Measurements from ENCODE around the gene CCDC92.

Gene CCDC92

DNA sequence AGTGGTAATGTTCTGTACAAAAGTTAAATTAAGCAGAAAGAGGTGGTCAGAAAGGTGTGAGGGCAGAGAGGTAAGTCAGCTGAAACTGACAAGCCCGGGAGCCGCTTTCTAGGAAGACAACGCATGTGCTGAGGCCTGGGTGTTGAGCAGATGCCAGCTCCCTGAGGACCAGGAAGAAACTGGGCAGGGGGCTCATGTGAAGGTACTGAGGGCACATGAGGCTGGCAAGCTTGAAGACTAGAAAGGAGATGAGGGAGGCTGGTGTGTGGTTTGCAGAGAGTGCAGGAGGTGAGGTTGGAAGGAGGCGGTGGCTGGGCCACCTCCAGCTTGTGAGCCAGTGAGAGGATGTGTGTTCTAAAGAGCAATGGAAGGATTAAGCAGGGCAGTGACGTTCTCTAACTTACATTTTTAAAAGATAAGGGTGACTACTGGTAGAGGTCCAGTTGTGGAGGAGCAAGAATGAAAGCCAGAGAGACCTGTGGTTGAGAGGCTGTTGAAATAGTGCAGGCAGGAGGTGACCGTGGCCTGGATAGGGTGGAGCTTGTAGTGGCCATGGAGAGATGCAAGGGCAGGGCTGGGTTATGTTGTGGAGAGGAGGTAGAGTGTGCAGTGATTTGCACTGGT lies 29.5 kb upstream of the CCDC92 start:
- DNase-seq (ENCODE audit: low read depth), result no peak
- TF ChIP-seq, protein P1, sequence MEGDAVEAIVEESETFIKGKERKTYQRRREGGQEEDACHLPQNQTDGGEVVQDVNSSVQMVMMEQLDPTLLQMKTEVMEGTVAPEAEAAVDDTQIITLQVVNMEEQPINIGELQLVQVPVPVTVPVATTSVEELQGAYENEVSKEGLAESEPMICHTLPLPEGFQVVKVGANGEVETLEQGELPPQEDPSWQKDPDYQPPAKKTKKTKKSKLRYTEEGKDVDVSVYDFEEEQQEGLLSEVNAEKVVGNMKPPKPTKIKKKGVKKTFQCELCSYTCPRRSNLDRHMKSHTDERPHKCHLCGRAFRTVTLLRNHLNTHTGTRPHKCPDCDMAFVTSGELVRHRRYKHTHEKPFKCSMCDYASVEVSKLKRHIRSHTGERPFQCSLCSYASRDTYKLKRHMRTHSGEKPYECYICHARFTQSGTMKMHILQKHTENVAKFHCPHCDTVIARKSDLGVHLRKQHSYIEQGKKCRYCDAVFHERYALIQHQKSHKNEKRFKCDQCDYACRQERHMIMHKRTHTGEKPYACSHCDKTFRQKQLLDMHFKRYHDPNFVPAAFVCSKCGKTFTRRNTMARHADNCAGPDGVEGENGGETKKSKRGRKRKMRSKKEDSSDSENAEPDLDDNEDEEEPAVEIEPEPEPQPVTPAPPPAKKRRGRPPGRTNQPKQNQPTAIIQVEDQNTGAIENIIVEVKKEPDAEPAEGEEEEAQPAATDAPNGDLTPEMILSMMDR (conservative IDR thresholded peaks at IDR 0.05; ENCODE audit: low read depth, low read length), result no peak
- no peak overlapping the region for H3K4me3 ChIP-seq (ENCODE audit: low read length)

DNA sequence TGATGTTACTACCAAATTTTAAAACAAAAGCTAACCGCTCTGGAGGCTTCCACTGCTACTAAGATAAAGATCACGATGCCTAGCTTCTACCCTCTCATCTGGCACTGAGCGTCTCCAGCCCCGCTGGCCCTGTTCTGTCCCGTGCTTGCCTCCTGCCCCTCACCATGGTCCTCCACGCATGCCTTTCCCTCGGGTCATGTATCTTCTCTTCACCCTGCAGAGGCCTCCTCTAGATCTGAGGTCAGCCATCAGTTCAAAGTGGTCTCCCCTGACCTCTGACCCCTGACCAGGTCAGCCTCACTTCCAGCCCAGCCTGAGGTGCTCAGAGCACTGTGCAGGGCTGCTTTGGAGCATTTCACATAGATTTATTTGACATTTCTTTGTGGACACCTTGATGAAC lies 28.7 kb upstream of the CCDC92 start:
- no peak for DNase-seq (ENCODE audit: low read depth)
- H3K4me3 ChIP-seq (ENCODE audit: low read length), result no peak overlapping the region
- TF ChIP-seq, protein P1 (conservative IDR thresholded peaks at IDR 0.05; ENCODE audit: low read depth, low read length), result no peak

DNA sequence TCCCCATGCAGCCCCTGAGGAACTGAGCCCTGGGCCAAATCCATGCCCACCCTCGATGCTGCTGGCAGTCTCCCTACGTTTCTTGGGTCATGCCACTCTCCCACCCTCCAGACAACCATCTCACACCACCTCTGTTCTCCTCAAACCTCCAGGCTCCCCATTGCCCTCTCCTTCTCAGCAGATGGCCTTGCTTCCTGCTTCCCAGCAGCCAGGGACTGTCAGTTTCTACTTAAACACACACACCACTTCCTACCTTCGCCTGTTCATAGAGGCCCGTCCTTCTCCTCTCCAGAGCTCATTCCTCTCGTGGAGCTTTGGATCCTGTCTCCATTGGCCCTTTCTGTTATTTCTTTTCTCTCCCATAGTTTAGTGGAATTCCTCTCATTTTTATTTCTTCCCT lies 27.5 kb upstream of the CCDC92 start:
- TF ChIP-seq, protein P1 (conservative IDR thresholded peaks at IDR 0.05; ENCODE audit: low read depth, low read length), result no peak
- H3K4me3 ChIP-seq (ENCODE audit: low read length), result no peak overlapping the region
- DNase-seq (ENCODE audit: low read depth), result no peak

DNA sequence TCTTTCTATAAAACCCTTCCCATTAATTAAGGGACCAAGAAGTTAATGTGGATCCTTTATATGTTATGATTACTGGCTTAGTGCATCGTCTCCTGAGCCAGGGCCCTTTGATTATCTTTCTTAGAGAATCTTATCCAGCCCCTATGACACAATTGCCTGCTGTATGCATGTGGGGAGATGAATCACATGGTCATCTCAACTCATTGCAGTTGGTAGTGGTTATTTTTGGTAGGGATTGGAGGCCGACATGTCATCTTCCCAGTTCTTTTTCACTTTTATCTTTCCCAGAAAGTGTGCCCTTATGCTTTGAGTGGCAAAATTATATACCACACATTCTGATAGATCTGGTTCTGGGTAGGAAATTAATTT lies 26.3 kb upstream of the CCDC92 start:
- DNase-seq (ENCODE audit: low read depth), result no peak
- TF ChIP-seq, protein P1 (conservative IDR thresholded peaks at IDR 0.05; ENCODE audit: low read depth, low read length), result no peak
- no peak overlapping the region for H3K4me3 ChIP-seq (ENCODE audit: low read length)

DNA sequence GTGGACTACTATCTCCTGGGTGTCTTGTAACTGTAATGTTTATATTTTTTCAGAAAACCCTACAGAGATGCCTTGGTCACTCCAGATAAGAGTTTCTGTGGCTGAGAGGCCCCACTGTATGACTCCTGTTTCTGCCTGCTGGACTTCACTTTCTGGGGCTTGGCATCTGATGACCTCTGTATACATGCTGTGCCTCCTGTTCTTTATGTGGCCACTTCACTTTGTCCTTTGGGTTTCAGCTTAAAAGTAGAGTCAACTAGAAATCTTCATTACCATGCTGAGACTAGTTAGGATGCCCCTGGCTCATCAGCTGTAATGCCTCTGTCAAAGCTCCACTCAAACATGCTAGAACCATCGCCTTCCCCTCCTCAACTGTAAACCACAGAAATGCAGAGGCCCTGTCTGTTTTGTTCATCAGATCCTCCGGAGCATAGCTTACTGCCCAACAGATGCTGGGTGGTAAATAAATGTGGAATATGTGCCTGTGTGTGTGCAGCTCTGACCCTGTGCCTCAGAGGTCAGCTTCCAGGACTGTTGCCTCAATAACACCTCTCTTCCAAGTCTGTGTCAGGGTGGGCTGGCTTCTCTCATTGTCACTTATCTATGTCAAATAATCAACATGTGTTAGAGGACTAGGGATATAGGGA lies 25.8 kb upstream of the CCDC92 start:
- TF ChIP-seq, protein P1 (conservative IDR thresholded peaks at IDR 0.05; ENCODE audit: low read depth, low read length), result no peak
- no peak overlapping the region for H3K4me3 ChIP-seq (ENCODE audit: low read length)
- no peak for DNase-seq (ENCODE audit: low read depth)

DNA sequence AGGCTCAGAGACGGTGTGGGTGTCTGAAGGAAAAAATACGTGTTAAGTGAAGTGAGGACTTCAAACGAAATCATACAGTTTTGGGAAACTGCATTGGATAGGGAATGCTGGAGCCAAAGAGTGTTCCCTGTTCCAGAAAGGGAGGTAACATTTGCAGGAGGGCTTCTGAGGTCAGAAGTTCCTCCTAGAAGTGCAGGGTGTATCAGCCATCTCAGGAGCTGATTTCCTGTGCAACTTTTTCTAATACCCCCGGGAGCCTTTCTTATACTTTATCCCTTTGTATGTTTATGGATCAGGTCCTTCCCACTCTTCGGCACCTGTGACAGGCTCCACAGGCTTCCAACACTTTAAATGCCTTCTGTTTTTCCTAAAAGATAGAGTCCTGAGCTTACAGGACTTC lies 25.3 kb upstream of the CCDC92 start:
- H3K4me3 ChIP-seq (ENCODE audit: low read length), result no peak overlapping the region
- TF ChIP-seq, protein P1 (conservative IDR thresholded peaks at IDR 0.05; ENCODE audit: low read depth, low read length), result no peak

More for the DNA sequence above, 25.3 kb upstream of the CCDC92 start:
- DNase-seq (ENCODE audit: low read depth), result no peak
